CD4-positive, alpha-beta T cell (primary cell): ENCODE measurements around the gene POLR3F. TPM values are rescaled to one million over a fixed set of nuclear protein-coding genes. Genes with fewer than 3 reads are reported as not detected.

Experiments used
- ATAC-seq: fragments of 200-7000 bp; cut with Tn5 transposase; one replicate; pipeline ENCODE4 v1.10.0; 2022; ENCODE audit warnings: mild to moderate bottlenecking; ENCODE audit not compliant: poor library complexity
- CTCF ChIA-PET: fragments of 350-600 bp; sonication (Branson Sonifier 250); formaldehyde crosslinking; loops from one replicate; lab custom pipeline; 2021; ENCODE audit warnings: antibody characterized with exemption, inconsistent platforms; lab: Charles Lee
- POLR2A ChIA-PET: fragments of 350-600 bp; sonication (Branson Sonifier 250); formaldehyde crosslinking; loops from one replicate; lab custom pipeline; 2021; ENCODE audit warnings: antibody characterized with exemption, inconsistent platforms; lab: Charles Lee
- DNase-seq, 14 experiments: peaks; one replicate each; pipeline ENCODE4 v3.0.0-alpha.2; 2013 to 2020; ENCODE audit warnings: mixed read lengths in 2 of 14
- H3K27ac ChIP-seq, 2 donors: one replicate each; pipeline versions ENCODE4 v1.5.1 to v1.7.0; 2013; ENCODE audit warnings: low read length in 2 of 2, low read depth in 1 of 2, mild to moderate bottlenecking in 1 of 2
- H3K27me3 ChIP-seq, 2 experiments: 1 replicate in 1 of 2; 2 replicates in 1 of 2; pipeline versions ENCODE4 v1.6.1 to v1.7.0; 2013; ENCODE audit warnings: low read length in 2 of 2, control low read depth in 1 of 2, mild to moderate bottlenecking in 1 of 2, moderate library complexity in 1 of 2; ENCODE audit not compliant: insufficient read depth in 2 of 2, control insufficient read depth in 1 of 2
- H3K36me3 ChIP-seq: one replicate; pipeline ENCODE4 v1.6.1; 2013; ENCODE audit warnings: low read length, control low read depth; ENCODE audit not compliant: insufficient read depth
- H3K4me1 ChIP-seq: one replicate; pipeline ENCODE4 v1.6.1; 2013; ENCODE audit warnings: low read length, control low read depth; ENCODE audit not compliant: insufficient read depth
- H3K4me3 ChIP-seq: one replicate; pipeline ENCODE4 v1.5.1; 2013; ENCODE audit warnings: mild to moderate bottlenecking, low read length, moderate library complexity
- H3K9me3 ChIP-seq, 2 experiments: 1 replicate in 1 of 2; 2 replicates in 1 of 2; pipeline versions ENCODE4 v1.6.1 to v1.7.0; 2013; ENCODE audit warnings: low read length in 2 of 2, mild to moderate bottlenecking in 2 of 2, control low read depth in 1 of 2, moderate library complexity in 1 of 2; ENCODE audit not compliant: control insufficient read depth in 1 of 2, insufficient read depth in 1 of 2
- H3K27ac Mint-ChIP-seq: one replicate; pipeline ENCODE4 v1.8.0; 2020; ENCODE audit warnings: mixed read lengths
- H3K27me3 Mint-ChIP-seq: one replicate; pipeline ENCODE4 v1.8.0; 2021; ENCODE audit warnings: mixed read lengths
- H3K36me3 Mint-ChIP-seq: one replicate; pipeline ENCODE4 v1.8.0; 2021; ENCODE audit warnings: low read depth, mixed read lengths
- H3K4me1 Mint-ChIP-seq: one replicate; pipeline ENCODE4 v1.8.0; 2021; ENCODE audit warnings: low read depth, mixed read lengths
- H3K4me3 Mint-ChIP-seq: one replicate; pipeline ENCODE4 v1.8.0; 2020; ENCODE audit warnings: mild to moderate bottlenecking, mixed read lengths
- H3K9me3 Mint-ChIP-seq: one replicate; pipeline ENCODE4 v1.8.0; 2020; ENCODE audit warnings: mixed read lengths
- CTCF ChIP-seq: fragments of 200-600 bp; IDR thresholded peaks from one replicate; pipeline ENCODE4 v1.8.0; 2022; ENCODE audit warnings: antibody characterized with exemption, mild to moderate bottlenecking
- intact Hi-C, 2 experiments: fragments of 100-400 bp; cut with DNase I in 1 of 2; cut with micrococcal nuclease in 1 of 2; formaldehyde crosslinking; loops; one replicate each; pipeline versions ENCODE4 v1.15.1 to v1.9.0; 2023 to 2025; cut with DNase I, micrococcal nuclease
- total RNA-seq, 174 experiments: library from RNA in 2 of 174; stranded (reverse) in 2 of 174; gene quantifications; one replicate each; pipeline ENCODE4 v1.2.3 and lab custom pipeline; 2021 to 2026

The POLR3F gene
- total RNA-seq, 2 experiments from 2014 or later = 7.9 to 8.8 TPM

GRCh38 chr20:18488301-18488700, 21.1 kb downstream of the POLR3F start:
- ATAC-seq (no peak), DNase-seq (no peak)
- H3K4me1 ChIP-seq = no peaks in the 10 kb centered on the region
- H3K9me3 ChIP-seq = no peaks in the 10 kb centered on the region
- H3K4me3 Mint-ChIP-seq = no peak overlapping the region
- H3K27ac Mint-ChIP-seq = no peak overlapping the region
- H3K36me3 Mint-ChIP-seq = peaks cover 80% of the 10 kb centered on the region
- H3K27ac ChIP-seq = no peak overlapping the region
- CTCF ChIA-PET = interaction anchor here (1.2 kb wide), 1 partner anchor 19 kb away, joined by 3 read pairs; the partner anchor contains the start of gene SEC23B
- no peaks in the 10 kb centered on the region for H3K9me3 Mint-ChIP-seq
- intact Hi-C loops = no loop called here
- no peaks in the 10 kb centered on the region for H3K4me1 Mint-ChIP-seq
- peaks cover 42% of the 10 kb centered on the region for H3K36me3 ChIP-seq
- H3K27me3 Mint-ChIP-seq = no peaks in the 10 kb centered on the region
- H3K27me3 ChIP-seq = no peaks in the 10 kb centered on the region
- no peak overlapping the region for H3K4me3 ChIP-seq
- POLR2A ChIA-PET = interaction anchor here (1.3 kb wide), 1 partner anchor 19 kb away, joined by 3 read pairs; no protein-coding TSS in a partner anchor
- TF ChIP-seq CTCF = no peak

GRCh38 chr20:18496042-18496441, 28.9 kb downstream of the POLR3F start:
- ATAC-seq (no peak), DNase-seq (no peak)
- H3K27ac Mint-ChIP-seq = peak overlapping the region; percentile 80
- intact Hi-C loops = loop anchor here (1.0 to 2.0 kb wide), 2 partner anchors 29 kb away; partner anchors contain the start of genes DZANK1 (in 2 of the 2) and POLR3F (in 2 of the 2)
- POLR2A ChIA-PET = interaction anchor here (0.8 to 3.8 kb wide), 4 partner anchors 9 to 71 kb away, joined by 3 to 134 read pairs (median 20); partner anchors contain the start of genes DZANK1, POLR3F and SEC23B
- Histone ChIP-seq H3K27ac (no peak overlapping the region), H3K4me3 (peak overlapping the region; percentile 72), H3K27me3 (no peaks in the 10 kb centered on the region), H3K36me3 (peaks cover 8% of the 10 kb centered on the region), H3K9me3 (no peaks in the 10 kb centered on the region), H3K4me1 (peaks cover 10% of the 10 kb centered on the region)
- peaks cover 20% of the 10 kb centered on the region for H3K4me1 Mint-ChIP-seq
- H3K9me3 Mint-ChIP-seq = no peaks in the 10 kb centered on the region
- H3K27me3 Mint-ChIP-seq = no peaks in the 10 kb centered on the region
- peaks cover 13% of the 10 kb centered on the region for H3K36me3 Mint-ChIP-seq
- CTCF ChIA-PET = interaction anchor here (0.7 to 3.0 kb wide), 3 partner anchors 11 to 33 kb away, joined by 3 to 25 read pairs (median 3); partner anchors contain the start of gene SEC23B
- TF ChIP-seq CTCF = no peak
- H3K4me3 Mint-ChIP-seq = peak overlapping the region; percentile 94

GRCh38 chr20:18496740-18497592, 29.8 kb downstream of the POLR3F start, which contains the start of gene RBBP9:
TSS of gene RBBP9 (minus strand) at chr20:18497225. CDS start at chr20:18497167, 58 bp downstream.
- ATAC-seq (peak; percentile 93), DNase-seq (peak; percentile 48 to 87 (median 70))
- CTCF ChIA-PET = interaction anchor here (1.5 to 3.0 kb wide), 2 partner anchors 10 to 30 kb away, joined by 3 to 25 read pairs; partner anchors contain the start of genes DZANK1, POLR3F and SEC23B
- H3K27ac Mint-ChIP-seq = peak within 1 kb of the TSS; percentile 80
- Histone ChIP-seq H3K4me3 (peak within 1 kb of the TSS; percentile 72), H3K36me3 (peaks cover 5% of the 10 kb centered on the region), H3K27me3 (no peaks in the 10 kb centered on the region), H3K27ac (peak within 1 kb of the TSS; percentile 38 to 44), H3K9me3 (no peaks in the 10 kb centered on the region), H3K4me1 (peaks cover 10% of the 10 kb centered on the region)
- peak within 1 kb of the TSS; percentile 94 for H3K4me3 Mint-ChIP-seq
- no peaks in the 10 kb centered on the region for H3K9me3 Mint-ChIP-seq
- no peak for TF ChIP-seq CTCF
- peaks cover 20% of the 10 kb centered on the region for H3K4me1 Mint-ChIP-seq
- POLR2A ChIA-PET = interaction anchor here (0.8 to 3.8 kb wide), 9 partner anchors 8 to 1560 kb away, joined by 3 to 134 read pairs (median 3); partner anchors contain the start of genes DZANK1, POLR3F, SEC23B and SMIM26
- no peaks in the 10 kb centered on the region for H3K27me3 Mint-ChIP-seq
- peaks cover 7% of the 10 kb centered on the region for H3K36me3 Mint-ChIP-seq
- intact Hi-C loops = loop anchor here (1.0 to 2.0 kb wide), 2 partner anchors 30 kb away; partner anchors contain the start of genes DZANK1 (in 2 of the 2) and POLR3F (in 2 of the 2)
